ENCODE data around the gene KCNT2. TPM values are rescaled to one million over a fixed set of nuclear protein-coding genes. Genes with fewer than 3 reads are reported as not detected.

Gene KCNT2
- total RNA-seq, 1 experiment from 2014 or later: 9.1 TPM

GRCh38 chr1:196393282-196393681, 215.0 kb downstream of the KCNT2 start:
- H2AK5ac ChIP-seq (ENCODE audit: insufficient read length, low read length): no peak overlapping the region

More at GRCh38 chr1:196393282-196393681, 215.0 kb downstream of the KCNT2 start:
- H3K9ac ChIP-seq (ENCODE audit: extremely low read depth, insufficient read length, low read length): no peak overlapping the region
- no peak for DNase-seq
- no peak overlapping the region for H3K18ac ChIP-seq (ENCODE audit: insufficient read length, low read depth, low read length)
- no peak overlapping the region for H3K56ac ChIP-seq (ENCODE audit: insufficient read length, low read depth, low read length)
- no peak for TF ChIP-seq CTCF (conservative IDR thresholded peaks at IDR 0.05)
- no peak overlapping the region for H4K91ac ChIP-seq (ENCODE audit: insufficient read length, low read depth, low read length)
- WGBS (ENCODE audit: extremely low coverage, insufficient read length, low lambda C conversion rate): no CpG with 5 or more reads among the region's 2 CpGs
- H3K9me3 ChIP-seq (ENCODE audit: control insufficient read depth, low read depth, low read length): no peaks in the 10 kb centered on the region
- H3K14ac ChIP-seq (ENCODE audit: insufficient read depth, low read length): no peak overlapping the region
- no peak overlapping the region for H3K4me3 Mint-ChIP-seq
- H2BK15ac ChIP-seq (ENCODE audit: low read depth, low read length): no peak overlapping the region
- no peaks in the 10 kb centered on the region for H3K79me2 ChIP-seq (ENCODE audit: insufficient read depth, low read length)
- H4K5ac ChIP-seq (ENCODE audit: insufficient read length, low read depth, low read length): no peak overlapping the region
- no peak overlapping the region for H4K8ac ChIP-seq (replicated peaks; ENCODE audit: insufficient read length, low read depth, low read length)
- H2BK20ac ChIP-seq (ENCODE audit: low read depth, low read length, poor library complexity, severe bottlenecking): no peak overlapping the region
- no peak overlapping the region for H3K23ac ChIP-seq (ENCODE audit: insufficient read length, low read depth, low read length)
- no peaks in the 10 kb centered on the region for H3K23me2 ChIP-seq (ENCODE audit: insufficient read length, low read depth, low read length, poor library complexity, severe bottlenecking)
- H3K9me3 Mint-ChIP-seq: no peaks in the 10 kb centered on the region
- H3K4ac ChIP-seq (ENCODE audit: low read depth, low read length): no peak overlapping the region
- H2AFZ ChIP-seq (ENCODE audit: low read length): no peak overlapping the region
- no peak overlapping the region for H2BK12ac ChIP-seq (ENCODE audit: insufficient read length, low read depth, low read length)
- peaks cover 0 to 2% (median 0%) of the 10 kb centered on the region in 3 experiments; a peak in 1 of 7 replicates for H3K36me3 Mint-ChIP-seq (ENCODE audit: insufficient read depth in 1 of 3, low read depth in 3 of 3)
- H3K4me2 ChIP-seq (ENCODE audit: insufficient read depth, insufficient read length, low read length): no peak overlapping the region
- no peaks in the 10 kb centered on the region for H3K27me3 ChIP-seq (ENCODE audit: insufficient read depth, low read length)
- H3T11ph ChIP-seq (ENCODE audit: low read length): no peak overlapping the region
- H3K27me3 Mint-ChIP-seq (ENCODE audit: low read depth): no peaks in the 10 kb centered on the region
- H3K79me1 ChIP-seq (ENCODE audit: insufficient read depth, low read depth, low read length, poor library complexity, severe bottlenecking): no peaks in the 10 kb centered on the region
- peaks cover 2 to 5% of the 10 kb centered on the region in 2 experiments; a peak in 1 of 4 replicates for H3K4me1 Mint-ChIP-seq
- no peak overlapping the region for H2BK5ac ChIP-seq (ENCODE audit: insufficient read length, low read length)
- no peak overlapping the region for H2BK120ac ChIP-seq (ENCODE audit: low read depth, low read length, poor library complexity, severe bottlenecking)
- no peak overlapping the region for H3K27ac ChIP-seq (ENCODE audit: insufficient read length, low read depth, low read length)
- peak overlapping the region; percentile 10 to 89 (median 46); a peak in 4 of 7 replicates for H3K27ac Mint-ChIP-seq
- H4K20me1 ChIP-seq (ENCODE audit: control insufficient read depth, insufficient read depth, insufficient read length): no peaks in the 10 kb centered on the region
- H3K4me1 ChIP-seq (ENCODE audit: insufficient read depth, low read length): no peaks in the 10 kb centered on the region

Measured in H9 (cell line).